ENCODE results near the gene HES4. TPM values are rescaled to one million over a fixed set of nuclear protein-coding genes. Genes with fewer than 3 reads are reported as not detected.
"Not testable (repeated sequence)": the region's sequence is repeated elsewhere in the genome, so short reads cannot be mapped to it uniquely, and the experiment has no call there.

HES4 gene
- total RNA-seq, 3 donors from 2014 or later, result 8.3 to 36.4 (median 34.2) TPM

DNA sequence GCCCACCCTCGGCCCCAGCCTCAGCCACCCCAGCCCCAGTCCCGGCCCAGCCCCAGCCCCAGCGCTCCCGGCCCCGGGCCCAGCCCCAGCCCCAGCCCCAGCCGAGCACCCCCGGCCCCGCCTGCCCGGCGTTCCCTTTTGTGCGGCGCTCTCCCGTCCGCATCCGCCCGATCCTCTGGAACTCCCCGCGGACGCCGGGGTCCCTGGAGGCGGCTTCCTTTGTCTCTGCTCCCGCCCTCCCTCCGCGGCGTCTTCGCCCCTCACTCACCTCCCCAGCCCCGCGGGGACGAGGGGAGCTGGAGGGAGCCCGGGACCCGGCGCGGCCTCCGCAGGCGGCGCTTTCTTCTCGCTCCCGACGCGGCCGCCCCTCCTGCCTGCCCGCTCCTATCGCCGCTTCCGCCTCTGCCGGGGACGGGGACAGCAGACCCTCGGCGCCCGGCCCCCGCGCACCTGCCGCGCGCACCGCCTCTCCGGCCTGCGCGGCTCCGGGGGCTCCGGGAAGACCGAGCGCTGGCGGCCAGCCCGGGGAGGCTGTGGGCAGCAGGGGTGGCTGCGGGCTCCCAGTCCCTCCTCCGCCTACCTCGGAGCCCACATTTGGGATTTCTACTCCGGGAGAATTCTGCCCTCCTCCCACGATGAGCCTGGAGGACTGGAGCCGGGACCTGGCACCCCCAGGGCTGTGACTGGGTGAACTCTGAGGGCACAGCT, 34.0 kb upstream of the HES4 start:
- TF ChIP-seq, protein P1, sequence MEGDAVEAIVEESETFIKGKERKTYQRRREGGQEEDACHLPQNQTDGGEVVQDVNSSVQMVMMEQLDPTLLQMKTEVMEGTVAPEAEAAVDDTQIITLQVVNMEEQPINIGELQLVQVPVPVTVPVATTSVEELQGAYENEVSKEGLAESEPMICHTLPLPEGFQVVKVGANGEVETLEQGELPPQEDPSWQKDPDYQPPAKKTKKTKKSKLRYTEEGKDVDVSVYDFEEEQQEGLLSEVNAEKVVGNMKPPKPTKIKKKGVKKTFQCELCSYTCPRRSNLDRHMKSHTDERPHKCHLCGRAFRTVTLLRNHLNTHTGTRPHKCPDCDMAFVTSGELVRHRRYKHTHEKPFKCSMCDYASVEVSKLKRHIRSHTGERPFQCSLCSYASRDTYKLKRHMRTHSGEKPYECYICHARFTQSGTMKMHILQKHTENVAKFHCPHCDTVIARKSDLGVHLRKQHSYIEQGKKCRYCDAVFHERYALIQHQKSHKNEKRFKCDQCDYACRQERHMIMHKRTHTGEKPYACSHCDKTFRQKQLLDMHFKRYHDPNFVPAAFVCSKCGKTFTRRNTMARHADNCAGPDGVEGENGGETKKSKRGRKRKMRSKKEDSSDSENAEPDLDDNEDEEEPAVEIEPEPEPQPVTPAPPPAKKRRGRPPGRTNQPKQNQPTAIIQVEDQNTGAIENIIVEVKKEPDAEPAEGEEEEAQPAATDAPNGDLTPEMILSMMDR (IDR thresholded peaks at IDR 0.05), result no peak
- no peak for TF ChIP-seq POLR2AphosphoS5 (IDR thresholded peaks at IDR 0.05)
- TF ChIP-seq POLR2A (IDR thresholded peaks at IDR 0.05), result no peak
- H3K27ac ChIP-seq, result no peak overlapping the region
- H3K9me3 ChIP-seq, result no peaks in the 10 kb centered on the region
- intact Hi-C loops (cut with DNase I; ENCODE audit: low total_unique reads), result no loop called here
- H3K4me1 ChIP-seq, result peaks cover 6 to 7% of the 10 kb centered on the region in 2 donors
- H3K27me3 ChIP-seq, result no peaks in the 10 kb centered on the region
- DNase-seq (ENCODE audit: low spot score in 2 of 2), result no peak
- H3K4me3 ChIP-seq, result peak overlapping the region; percentile 23 to 71 (median 55)
- H3K36me3 ChIP-seq, result no peaks in the 10 kb centered on the region

- no peaks in the 10 kb centered on the region for H3K27me3 ChIP-seq
- intact Hi-C loops (cut with DNase I; ENCODE audit: low total_unique reads), result no loop called here
- peak overlapping the region; percentile 25 to 62 for H3K27ac ChIP-seq
- no peaks in the 10 kb centered on the region for H3K36me3 ChIP-seq
- peaks cover 6 to 7% of the 10 kb centered on the region in 2 donors for H3K4me1 ChIP-seq
- no peaks in the 10 kb centered on the region for H3K9me3 ChIP-seq
- H3K4me3 ChIP-seq, result peak overlapping the region; percentile 32 to 71 (median 55)
- DNase-seq (ENCODE audit: low spot score in 2 of 2), result peak; percentile 92 to 93
- TF ChIP-seq, protein P1 (IDR thresholded peaks at IDR 0.05), result peak; percentile 41 to 77 (median 50)
- TF ChIP-seq POLR2A (IDR thresholded peaks at IDR 0.05) (no peak), POLR2AphosphoS5 (IDR thresholded peaks at IDR 0.05) (peak in 1 of 3 donors; percentile 24)
Observed at GRCh38 chr1:1033009-1033587, 33.2 kb upstream of the HES4 start.

- peaks cover 6 to 7% of the 10 kb centered on the region in 2 donors for H3K4me1 ChIP-seq
- H3K27me3 ChIP-seq, result no peaks in the 10 kb centered on the region
- H3K9me3 ChIP-seq, result no peaks in the 10 kb centered on the region
- peak in 1 of 2 donors; percentile 40 for DNase-seq (ENCODE audit: low spot score in 2 of 2)
- H3K36me3 ChIP-seq, result no peaks in the 10 kb centered on the region
- peak overlapping the region in 2 of 3 donors; percentile 55 to 71 for H3K4me3 ChIP-seq
- no peak for TF ChIP-seq POLR2AphosphoS5 (IDR thresholded peaks at IDR 0.05)
- intact Hi-C loops (cut with DNase I; ENCODE audit: low total_unique reads), result no loop called here
- H3K27ac ChIP-seq, result peak overlapping the region; percentile 25 to 62
Observed at GRCh38 chr1:1032424-1032823, 32.5 kb upstream of the HES4 start.

DNA sequence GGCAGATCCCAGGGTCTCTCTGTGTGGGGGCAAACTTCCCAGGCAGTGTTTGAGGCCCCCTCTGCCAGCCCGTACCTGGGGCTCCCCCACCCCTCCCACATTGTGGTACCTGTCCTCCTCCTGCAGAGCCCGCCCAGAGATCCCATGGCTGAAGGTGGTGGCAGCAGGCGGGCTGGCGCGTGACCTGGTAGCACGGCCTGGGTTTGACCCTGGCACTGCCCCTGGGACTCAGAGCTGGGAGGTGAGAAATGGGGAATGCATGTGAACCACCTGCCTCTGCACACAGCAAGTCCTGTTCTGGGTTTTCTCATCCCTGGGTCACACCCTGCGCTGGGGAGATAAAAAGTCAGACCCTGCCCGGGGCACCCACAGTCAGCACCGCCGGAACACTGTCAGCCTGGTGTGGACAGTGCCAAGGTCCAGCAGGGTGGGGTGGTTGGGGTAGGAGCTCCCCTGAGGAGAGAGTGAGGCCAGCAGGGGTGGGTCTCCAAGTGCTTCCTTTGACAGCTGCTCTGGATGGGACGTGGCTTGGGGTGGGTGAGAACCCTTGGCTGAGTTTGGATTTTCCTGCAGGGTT, 31.9 kb upstream of the HES4 start:
- Histone ChIP-seq H3K27me3 (no peaks in the 10 kb centered on the region), H3K27ac (no peak overlapping the region), H3K4me3 (no peak overlapping the region), H3K4me1 (peaks cover 7% of the 10 kb centered on the region in 2 donors), H3K9me3 (no peaks in the 10 kb centered on the region), H3K36me3 (no peaks in the 10 kb centered on the region)
- intact Hi-C loops (cut with DNase I; ENCODE audit: low total_unique reads), result no loop called here
- TF ChIP-seq, protein P1 (IDR thresholded peaks at IDR 0.05), result no peak
- no peak for TF ChIP-seq POLR2A (IDR thresholded peaks at IDR 0.05)
- no peak for TF ChIP-seq POLR2AphosphoS5 (IDR thresholded peaks at IDR 0.05)
- no peak for DNase-seq (ENCODE audit: low spot score in 2 of 2)

DNA sequence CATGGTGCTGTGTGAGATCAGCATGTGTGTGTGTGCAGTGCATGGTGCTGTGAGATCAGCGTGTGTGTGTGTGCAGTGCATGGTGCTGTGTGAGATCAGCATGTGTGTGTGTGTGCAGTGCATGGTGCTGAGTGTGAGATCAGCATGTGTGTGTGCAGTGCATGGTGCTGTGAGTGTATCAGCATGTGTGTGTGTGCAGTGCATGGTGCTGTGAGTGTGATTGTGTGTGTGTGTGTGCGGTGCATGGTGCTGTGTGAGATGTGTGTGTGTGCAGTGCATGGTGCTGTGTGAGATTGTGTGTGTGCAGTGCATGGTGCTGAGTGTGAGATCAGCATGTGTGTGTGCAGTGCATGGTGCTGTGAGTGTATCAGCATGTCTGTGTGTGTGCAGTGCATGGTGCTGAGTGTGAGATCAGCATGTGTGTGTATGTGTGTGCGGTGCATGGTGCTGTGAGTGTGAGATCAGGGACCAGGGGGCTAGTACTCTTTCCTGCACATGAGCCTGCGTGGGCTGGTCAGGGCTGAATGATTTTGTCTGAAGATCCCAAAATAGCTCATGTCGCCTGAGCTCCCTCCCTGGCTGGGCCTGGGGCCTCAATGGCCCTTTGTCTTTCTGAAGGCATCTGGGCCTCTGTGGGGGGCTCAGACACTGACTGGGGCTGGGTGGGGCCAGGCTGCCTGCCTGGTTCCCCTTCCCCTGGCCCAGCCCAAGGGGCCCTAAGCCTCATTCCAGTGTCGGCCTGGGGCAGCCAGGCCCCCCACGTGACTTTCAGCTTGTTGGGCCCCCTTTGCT, 31.2 kb upstream of the HES4 start:
- H3K9me3 ChIP-seq; H3K36me3 ChIP-seq; DNase-seq (ENCODE audit: low spot score in 2 of 2); H3K27ac ChIP-seq; H3K27me3 ChIP-seq; H3K4me3 ChIP-seq; intact Hi-C loops (cut with DNase I; ENCODE audit: low total_unique reads): not testable (repeated sequence)
- peaks cover 7 to 10% of the 10 kb centered on the region in 2 donors for H3K4me1 ChIP-seq

All from breast epithelium (tissue), 4 donors.